Neural cell (in vitro differentiated cells): ENCODE results near the gene TSPYL2. TPM values are rescaled to one million over a fixed set of nuclear protein-coding genes. Genes with fewer than 3 reads are reported as not detected.

Experiments
- H2AFZ ChIP-seq: fragments of 200-600, 300-800 bp; sonication (generic), shearing (Covaris generic); 2 replicates; pipeline ENCODE4 v1.6.0; 2014; ENCODE audit warnings: low read depth, mild to moderate bottlenecking, antibody characterized with exemption, low read length, moderate library complexity
- H3F3A ChIP-seq: fragments of 200-600 bp; shearing (Covaris generic); 2 replicates; pipeline ENCODE4 v1.6.1; 2016; ENCODE audit warnings: mild to moderate bottlenecking, moderate library complexity, mixed read lengths, antibody characterized with exemption, low read length; ENCODE audit not compliant: insufficient read depth, poor library complexity, severe bottlenecking
- H3K27ac ChIP-seq: fragments of 200-600, 300-800 bp; sonication (generic), shearing (Covaris generic); 2 replicates; pipeline ENCODE4 v1.5.1; 2014; ENCODE audit warnings: mild to moderate bottlenecking, low read length, moderate library complexity
- H3K27me3 ChIP-seq: fragments of 300-800, 200-600 bp; sonication (generic), shearing (Covaris generic); 2 replicates; pipeline ENCODE4 v1.6.0; 2014; ENCODE audit warnings: mild to moderate bottlenecking, low read depth, low read length, moderate library complexity; ENCODE audit not compliant: insufficient read depth
- H3K36me3 ChIP-seq: fragments of 300-800, 200-600 bp; sonication (generic), shearing (Covaris generic); 2 replicates; pipeline ENCODE4 v1.5.1; 2014; ENCODE audit warnings: mild to moderate bottlenecking, antibody characterized with exemption, low read length, moderate library complexity; ENCODE audit not compliant: insufficient read depth
- H3K4me2 ChIP-seq: fragments of 300-800, 200-600 bp; sonication (generic), shearing (Covaris generic); 2 replicates; pipeline ENCODE4 v1.6.0; 2014; ENCODE audit warnings: mild to moderate bottlenecking, low read length
- H3K4me3 ChIP-seq: fragments of 300-800, 200-600 bp; sonication (generic), shearing (Covaris generic); 2 replicates; pipeline ENCODE4 v1.5.1; 2014; ENCODE audit warnings: mild to moderate bottlenecking, low read length, moderate library complexity
- H3K79me2 ChIP-seq: fragments of 200-600 bp; shearing (Covaris generic); replicated peaks from 2 replicates; pipeline ENCODE4 v1.6.0; 2014; ENCODE audit warnings: mild to moderate bottlenecking, low read length, moderate library complexity; ENCODE audit not compliant: insufficient read depth
- H3K9ac ChIP-seq: fragments of 300-800, 200-600 bp; sonication (generic), shearing (Covaris generic); 2 replicates; pipeline ENCODE4 v1.6.1; 2016; ENCODE audit warnings: mild to moderate bottlenecking, low read length, mixed read lengths
- H3K9me2 ChIP-seq: fragments of 200-600 bp; shearing (Covaris generic); 2 replicates; pipeline ENCODE4 v1.6.1; 2016; ENCODE audit warnings: mild to moderate bottlenecking, low read length, mixed read lengths; ENCODE audit not compliant: insufficient read depth
- H3K9me3 ChIP-seq: fragments of 200-600, 300-800 bp; sonication (generic), shearing (Covaris generic); 2 replicates; pipeline ENCODE4 v1.6.1; 2016; ENCODE audit warnings: mild to moderate bottlenecking, mixed run types, low read length, moderate library complexity, mixed read lengths
- H4K20me1 ChIP-seq: fragments of 200-600 bp; shearing (Covaris generic); 2 replicates; pipeline ENCODE4 v1.6.1; 2016; ENCODE audit warnings: mild to moderate bottlenecking, mixed run types; ENCODE audit not compliant: insufficient read depth
- CTCF ChIP-seq: fragments of 450-650 bp; IDR thresholded peaks from 2 replicates; pipeline ENCODE4 v1.5.1; 2014; ENCODE audit warnings: antibody characterized with exemption, mild to moderate bottlenecking, moderate library complexity; ENCODE audit not compliant: poor library complexity, severe bottlenecking
- EP300 ChIP-seq: fragments of 450-650 bp; conservative IDR thresholded peaks from 2 replicates; pipeline ENCODE4 v1.6.1; 2014; ENCODE audit warnings: antibody characterized with exemption, mild to moderate bottlenecking, moderate library complexity; ENCODE audit not compliant: poor library complexity, severe bottlenecking
- EZH2 ChIP-seq: fragments of 200-600, 300-800 bp; shearing (Covaris generic), sonication (generic); IDR thresholded peaks from 2 replicates; pipeline ENCODE4 v1.6.1; 2014; ENCODE audit warnings: antibody characterized with exemption, low read length, borderline replicate concordance, mild to moderate bottlenecking; ENCODE audit not compliant: insufficient read depth, poor library complexity, severe bottlenecking
- MXI1 ChIP-seq: fragments of 450-650 bp; conservative IDR thresholded peaks from 2 replicates; pipeline ENCODE4 v1.6.1; 2014; ENCODE audit warnings: antibody characterized with exemption, mild to moderate bottlenecking; ENCODE audit not compliant: poor library complexity, severe bottlenecking
- POLR2AphosphoS5 ChIP-seq: IDR thresholded peaks from 2 replicates; pipeline ENCODE4 v1.6.1; 2012
- RAD21 ChIP-seq: fragments of 450-650 bp; conservative IDR thresholded peaks from 2 replicates; pipeline ENCODE4 v1.6.1; 2014; ENCODE audit warnings: antibody characterized with exemption, mild to moderate bottlenecking, moderate library complexity
- REST ChIP-seq: IDR thresholded peaks from 2 replicates; pipeline ENCODE4 v1.6.1; 2012; ENCODE audit warnings: borderline replicate concordance
- SMC3 ChIP-seq: fragments of 450-650 bp; conservative IDR thresholded peaks from 2 replicates; pipeline ENCODE4 v1.6.1; 2014; ENCODE audit warnings: antibody characterized with exemption, mild to moderate bottlenecking, moderate library complexity; ENCODE audit not compliant: poor library complexity
- TAF1 ChIP-seq: IDR thresholded peaks from 2 replicates; pipeline ENCODE4 v1.6.1; 2012; ENCODE audit warnings: low read depth
- polyA plus RNA-seq: library from polyadenylated mRNA; depleted of rRNA; stranded (reverse); fragments of >200 nt; gene quantifications from 2 replicates; pipeline ENCODE4 v1.2.3, GENCODE V29; 2014

TSPYL2 gene
- polyA plus RNA-seq, 1 donor from 2014 or later = 43.2 TPM

- no peak overlapping the region for H3K9ac ChIP-seq
Observed at GRCh38 chrX:53075011-53075410, 7.2 kb upstream of the TSPYL2 start.

GRCh38 chrX:53076671-53077070 is 5.5 kb upstream of the TSPYL2 start:
- Histone ChIP-seq H3K9me3 (no peaks in the 10 kb centered on the region), H3K27me3 (no peaks in the 10 kb centered on the region)

More at GRCh38 chrX:53075011-53075410, 7.2 kb upstream of the TSPYL2 start:
- Histone ChIP-seq H3K4me3 (no peak overlapping the region), H3K79me2 (no peaks in the 10 kb centered on the region), H3K9me3 (no peaks in the 10 kb centered on the region), H3K9me2 (no peaks in the 10 kb centered on the region), H3K27ac (no peak overlapping the region), H3F3A (no peaks in the 10 kb centered on the region), H2AFZ (no peak overlapping the region), H3K4me2 (no peak overlapping the region), H3K27me3 (no peaks in the 10 kb centered on the region), H4K20me1 (no peaks in the 10 kb centered on the region), H3K36me3 (no peaks in the 10 kb centered on the region)
- TF ChIP-seq MXI1 = no peak
- no peak for TF ChIP-seq RAD21
- no peak for TF ChIP-seq CTCF
- no peak for TF ChIP-seq SMC3

More at GRCh38 chrX:53076671-53077070, 5.5 kb upstream of the TSPYL2 start:
- Histone ChIP-seq H3K9ac (no peak overlapping the region), H3K79me2 (no peaks in the 10 kb centered on the region), H3K9me2 (no peaks in the 10 kb centered on the region), H3K36me3 (no peaks in the 10 kb centered on the region), H4K20me1 (no peaks in the 10 kb centered on the region), H3K27ac (no peak overlapping the region), H2AFZ (no peak overlapping the region), H3F3A (no peaks in the 10 kb centered on the region), H3K4me3 (no peak overlapping the region), H3K4me2 (no peak overlapping the region)
- TF ChIP-seq REST (no peak), SMC3 (no peak), TAF1 (no peak), EZH2 (no peak), EP300 (no peak), MXI1 (no peak), RAD21 (no peak), CTCF (no peak), POLR2AphosphoS5 (no peak)
